Caco-2 (cell line): ENCODE results near the gene FAM124A. TPM values are rescaled to one million over a fixed set of nuclear protein-coding genes. Genes with fewer than 3 reads are reported as not detected.

Experiments used
- BruUV-seq: library from RNA; stranded (reverse); fragments of 400-500 nt; replicated peaks from 2 replicates; lab custom pipeline; 2021; lab: Mats Ljungman, UMichigan
- CTCF ChIA-PET: fragments of 300-600 bp; sonication (Branson Sonifier 250); formaldehyde crosslinking; loops from one replicate; lab custom pipeline; 2022; ENCODE audit warnings: antibody characterized with exemption; lab: Charles Lee
- POLR2A ChIA-PET: fragments of 300-600 bp; sonication (Branson Sonifier 250); formaldehyde crosslinking; loops from one replicate; lab custom pipeline; 2022; ENCODE audit warnings: antibody characterized with exemption; lab: Charles Lee
- DNase-seq, 2 experiments: peaks; one replicate each; pipeline versions ENCODE4 v3.0.0 to v3.0.0-alpha.2; 2020 to 2022
- H3K27me3 ChIP-seq: replicated peaks from 2 replicates; pipeline ENCODE4 v1.6.0; 2011; ENCODE audit warnings: low read length; ENCODE audit not compliant: control insufficient read depth, insufficient read depth
- H3K36me3 ChIP-seq: 2 replicates; pipeline ENCODE4 v1.5.1; 2011; ENCODE audit warnings: low read length; ENCODE audit not compliant: control insufficient read depth, insufficient read depth
- H3K4me1 ChIP-seq: fragments of 250-450 bp; sonication (Bioruptor Pico); 2 replicates; pipeline ENCODE4 v1.5.1; 2020; ENCODE audit warnings: mild to moderate bottlenecking
- H3K4me3 ChIP-seq: 2 replicates; pipeline ENCODE4 v1.5.1; 2011; ENCODE audit warnings: low read depth, mild to moderate bottlenecking, control low read depth, low read length
- H3K9me3 ChIP-seq: fragments of 250-450 bp; sonication (Bioruptor Pico); 2 replicates; pipeline ENCODE4 v1.5.1; 2020; ENCODE audit warnings: mild to moderate bottlenecking, moderate library complexity
- H3K27ac Mint-ChIP-seq: one replicate; pipeline ENCODE4 v1.8.0; 2022; ENCODE audit warnings: mixed read lengths; ENCODE audit not compliant: unreplicated experiment
- H3K27me3 Mint-ChIP-seq: one replicate; pipeline ENCODE4 v1.8.0; 2022; ENCODE audit warnings: mixed read lengths; ENCODE audit not compliant: insufficient read depth, unreplicated experiment
- H3K36me3 Mint-ChIP-seq: one replicate; pipeline ENCODE4 v1.8.0; 2022; ENCODE audit warnings: mild to moderate bottlenecking, mixed read lengths; ENCODE audit not compliant: insufficient read depth, unreplicated experiment
- H3K4me1 Mint-ChIP-seq: one replicate; pipeline ENCODE4 v1.8.0; 2022; ENCODE audit warnings: low read depth, mixed read lengths; ENCODE audit not compliant: unreplicated experiment
- H3K4me3 Mint-ChIP-seq: one replicate; pipeline ENCODE4 v1.8.0; 2022; ENCODE audit warnings: mild to moderate bottlenecking, moderate library complexity, mixed read lengths; ENCODE audit not compliant: unreplicated experiment
- H3K9me3 Mint-ChIP-seq: one replicate; pipeline ENCODE4 v1.8.0; 2022; ENCODE audit warnings: mixed read lengths; ENCODE audit not compliant: unreplicated experiment
- CTCF ChIP-seq, 2 experiments: fragments of 200-600 bp in 1 of 2; IDR thresholded peaks; 1 replicate in 1 of 2; 2 replicates in 1 of 2; pipeline versions ENCODE4 v1.5.1 to v1.8.0; 2011 to 2022; ENCODE audit warnings: antibody characterized with exemption in 1 of 2, control low read depth in 1 of 2, inconsistent platforms in 1 of 2, low read depth in 1 of 2, low read length in 1 of 2, mild to moderate bottlenecking in 1 of 2, moderate library complexity in 1 of 2; ENCODE audit not compliant: insufficient read depth in 1 of 2, severe bottlenecking in 1 of 2, unreplicated experiment in 1 of 2
- intact Hi-C: fragments of 100-400 bp; cut with micrococcal nuclease; formaldehyde crosslinking; loops from one replicate; pipeline ENCODE4 v1.10.0; 2022; ENCODE audit not compliant: unreplicated experiment
- total RNA-seq: library from RNA; stranded (reverse); gene quantifications from 2 replicates; pipeline ENCODE4 v1.2.3, GENCODE V29; 2022

FAM124A gene
- total RNA-seq, 1 experiment from 2014 or later: 0.52 TPM

- no peaks in the 10 kb centered on the region for H3K27me3 Mint-ChIP-seq
- ChIA-PET POLR2A (no interaction called here), CTCF (no interaction called here)
- H3K4me3 Mint-ChIP-seq: no peak overlapping the region
- H3K36me3 Mint-ChIP-seq: no peaks in the 10 kb centered on the region
- no peak overlapping the region for H3K27ac Mint-ChIP-seq
- no peak for TF ChIP-seq CTCF (IDR thresholded peaks at IDR 0.05; ENCODE audit: insufficient read depth in 1 of 2, low read depth in 1 of 2, low read length in 1 of 2, severe bottlenecking in 1 of 2, unreplicated experiment in 1 of 2)
- no peaks in the 10 kb centered on the region for H3K9me3 Mint-ChIP-seq
- DNase-seq: no peak
- Histone ChIP-seq H3K27me3 (no peaks in the 10 kb centered on the region), H3K4me1 (no peaks in the 10 kb centered on the region), H3K4me3 (no peak overlapping the region), H3K9me3 (no peaks in the 10 kb centered on the region), H3K36me3 (no peaks in the 10 kb centered on the region)
- H3K4me1 Mint-ChIP-seq: no peaks in the 10 kb centered on the region
- BruUV-seq: no TSS peak
- intact Hi-C loops: no loop called here
These were observed 104.6 kb downstream of the FAM124A start for GRCh38 chr13:51326777-51327176.

GRCh38 chr13:51327961-51328360 lies 105.8 kb downstream of the FAM124A start:
- DNase-seq: no peak
- H3K36me3 Mint-ChIP-seq: no peaks in the 10 kb centered on the region
- CTCF ChIA-PET: no interaction called here
- intact Hi-C loops: no loop called here
- H3K4me3 Mint-ChIP-seq: no peak overlapping the region
- Histone ChIP-seq H3K36me3 (no peaks in the 10 kb centered on the region), H3K9me3 (no peaks in the 10 kb centered on the region), H3K4me3 (no peak overlapping the region), H3K27me3 (no peaks in the 10 kb centered on the region), H3K4me1 (no peaks in the 10 kb centered on the region)
- no peaks in the 10 kb centered on the region for H3K4me1 Mint-ChIP-seq
- TF ChIP-seq CTCF (IDR thresholded peaks at IDR 0.05; ENCODE audit: insufficient read depth in 1 of 2, low read depth in 1 of 2, low read length in 1 of 2, severe bottlenecking in 1 of 2, unreplicated experiment in 1 of 2): no peak
- H3K9me3 Mint-ChIP-seq: no peaks in the 10 kb centered on the region
- H3K27me3 Mint-ChIP-seq: no peaks in the 10 kb centered on the region
- BruUV-seq: no TSS peak
- POLR2A ChIA-PET: no interaction called here
- no peak overlapping the region for H3K27ac Mint-ChIP-seq

- Mint-ChIP-seq H3K4me1 (no peaks in the 10 kb centered on the region), H3K9me3 (no peaks in the 10 kb centered on the region)
- POLR2A ChIA-PET: no interaction called here
These were observed 106.3 kb downstream of the FAM124A start for GRCh38 chr13:51328488-51328887.

More at GRCh38 chr13:51328488-51328887, 106.3 kb downstream of the FAM124A start:
- BruUV-seq: no TSS peak
- Mint-ChIP-seq H3K27me3 (no peaks in the 10 kb centered on the region), H3K4me3 (no peak overlapping the region), H3K27ac (no peak overlapping the region), H3K36me3 (no peaks in the 10 kb centered on the region)
- intact Hi-C loops: no loop called here
- Histone ChIP-seq H3K36me3 (no peaks in the 10 kb centered on the region), H3K9me3 (no peaks in the 10 kb centered on the region), H3K4me3 (no peak overlapping the region), H3K27me3 (no peaks in the 10 kb centered on the region), H3K4me1 (no peaks in the 10 kb centered on the region)
- peak in 1 of 2 experiments; percentile 8 for DNase-seq
- TF ChIP-seq CTCF (IDR thresholded peaks at IDR 0.05; ENCODE audit: insufficient read depth in 1 of 2, low read depth in 1 of 2, low read length in 1 of 2, severe bottlenecking in 1 of 2, unreplicated experiment in 1 of 2): no peak
- CTCF ChIA-PET: no interaction called here
